Naive B cell (primary cell): ENCODE results near the gene MTNR1B. TPM values are rescaled to one million over a fixed set of nuclear protein-coding genes. Genes with fewer than 3 reads are reported as not detected.

Source experiments
- ATAC-seq, 2 donors: fragments of 150-1000 bp; cut with Tn5 transposase; 2 replicates each; pipeline ENCODE4 v1.10.0; 2021; ENCODE audit warnings: low read depth in 2 of 2, mild to moderate bottlenecking in 2 of 2, moderate library complexity in 2 of 2
- DNase-seq: peaks from one replicate; pipeline ENCODE4 v3.0.0; 2022
- H3K27ac Mint-ChIP-seq, 6 donors: one replicate each; pipeline ENCODE4 v1.8.0; 2020 to 2022; ENCODE audit warnings: mild to moderate bottlenecking in 6 of 6, mixed read lengths in 6 of 6, moderate library complexity in 5 of 6, inconsistent platforms in 2 of 6
- H3K27me3 Mint-ChIP-seq, 3 donors: one replicate each; pipeline ENCODE4 v1.8.0; 2021 to 2022; ENCODE audit warnings: mixed read lengths in 3 of 3, mild to moderate bottlenecking in 1 of 3
- H3K36me3 Mint-ChIP-seq, 2 donors: one replicate each; pipeline ENCODE4 v1.8.0; 2020 to 2022; ENCODE audit warnings: mixed read lengths in 2 of 2, inconsistent platforms in 1 of 2, mild to moderate bottlenecking in 1 of 2
- H3K4me1 Mint-ChIP-seq, 3 donors: one replicate each; pipeline ENCODE4 v1.8.0; 2020 to 2022; ENCODE audit warnings: mixed read lengths in 3 of 3, inconsistent platforms in 1 of 3, mild to moderate bottlenecking in 1 of 3, moderate library complexity in 1 of 3
- H3K4me3 Mint-ChIP-seq, 8 donors: one replicate each; pipeline ENCODE4 v1.8.0; 2020 to 2022; ENCODE audit warnings: mild to moderate bottlenecking in 8 of 8, mixed read lengths in 8 of 8, moderate library complexity in 8 of 8, inconsistent platforms in 2 of 8
- H3K9me3 Mint-ChIP-seq, 7 donors: one replicate each; pipeline ENCODE4 v1.8.0; 2020 to 2022; ENCODE audit warnings: mixed read lengths in 7 of 7, mild to moderate bottlenecking in 5 of 7, inconsistent platforms in 2 of 7, moderate library complexity in 1 of 7
- polyA plus RNA-seq, 6 donors: library from polyadenylated mRNA; unstranded; fragments of 300-500 nt; fragmentation: Illumina TruSeq; gene quantifications; one replicate each; pipeline ENCODE4 v1.2.3, GENCODE V29; 2021; ENCODE audit warnings: low read depth in 6 of 6

The MTNR1B gene
- polyA plus RNA-seq, 6 donors from 2014 or later, result not detected

DNA sequence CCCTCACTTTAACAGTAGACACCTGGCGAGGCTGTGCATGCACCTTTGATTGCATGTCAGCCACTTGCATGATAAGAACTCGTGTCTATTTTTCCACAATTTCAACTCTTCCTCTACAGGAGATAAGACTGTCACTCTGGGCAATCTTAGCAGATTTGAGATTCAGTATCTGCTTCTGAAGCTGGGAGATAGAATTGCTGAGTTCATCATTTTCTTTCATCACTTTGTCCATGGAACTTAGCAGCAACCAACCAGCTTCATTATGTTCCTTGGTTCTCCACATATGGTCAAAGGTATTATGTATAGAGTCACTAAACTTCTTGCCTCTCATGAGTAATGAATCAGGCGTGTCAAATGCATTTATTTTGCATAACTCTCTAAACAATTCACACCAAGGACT, 17.1 kb downstream of the MTNR1B start:
- H3K27ac Mint-ChIP-seq, result no peak overlapping the region
- H3K4me1 Mint-ChIP-seq, result no peaks in the 10 kb centered on the region
- ATAC-seq, result no peak
- H3K27me3 Mint-ChIP-seq, result peaks cover 0 to 5% (median 0%) of the 10 kb centered on the region in 3 donors
- no peak for DNase-seq
- H3K36me3 Mint-ChIP-seq, result no peaks in the 10 kb centered on the region
- H3K4me3 Mint-ChIP-seq, result no peak overlapping the region
- peaks cover 2 to 18% (median 9%) of the 10 kb centered on the region in 7 donors for H3K9me3 Mint-ChIP-seq

DNA sequence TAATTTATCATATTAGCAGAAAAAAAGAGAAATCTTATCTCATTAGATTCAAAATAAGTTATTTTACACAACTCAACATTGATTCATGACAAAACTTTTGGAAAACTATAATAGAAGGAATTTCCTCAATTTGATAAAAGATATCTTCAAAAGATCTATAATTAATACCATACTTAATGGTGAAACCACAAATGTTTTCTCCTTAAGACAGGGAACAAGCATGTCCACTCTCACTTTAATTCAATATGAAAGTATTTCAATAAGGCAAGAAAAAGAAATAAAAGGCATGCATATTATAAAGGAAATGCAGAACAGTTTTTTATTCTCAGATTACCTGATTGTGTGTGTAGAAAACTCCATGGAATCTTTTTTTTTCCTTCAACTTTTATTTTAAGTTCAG, 23.6 kb downstream of the MTNR1B start:
- no peaks in the 10 kb centered on the region for H3K4me1 Mint-ChIP-seq
- H3K4me3 Mint-ChIP-seq, result no peak overlapping the region
- H3K9me3 Mint-ChIP-seq, result peaks cover 2 to 18% (median 5%) of the 10 kb centered on the region in 7 donors
- peaks cover 0 to 5% (median 0%) of the 10 kb centered on the region in 3 donors for H3K27me3 Mint-ChIP-seq
- no peak overlapping the region for H3K27ac Mint-ChIP-seq
- H3K36me3 Mint-ChIP-seq, result no peaks in the 10 kb centered on the region
- DNase-seq (no peak), ATAC-seq (no peak)

DNA sequence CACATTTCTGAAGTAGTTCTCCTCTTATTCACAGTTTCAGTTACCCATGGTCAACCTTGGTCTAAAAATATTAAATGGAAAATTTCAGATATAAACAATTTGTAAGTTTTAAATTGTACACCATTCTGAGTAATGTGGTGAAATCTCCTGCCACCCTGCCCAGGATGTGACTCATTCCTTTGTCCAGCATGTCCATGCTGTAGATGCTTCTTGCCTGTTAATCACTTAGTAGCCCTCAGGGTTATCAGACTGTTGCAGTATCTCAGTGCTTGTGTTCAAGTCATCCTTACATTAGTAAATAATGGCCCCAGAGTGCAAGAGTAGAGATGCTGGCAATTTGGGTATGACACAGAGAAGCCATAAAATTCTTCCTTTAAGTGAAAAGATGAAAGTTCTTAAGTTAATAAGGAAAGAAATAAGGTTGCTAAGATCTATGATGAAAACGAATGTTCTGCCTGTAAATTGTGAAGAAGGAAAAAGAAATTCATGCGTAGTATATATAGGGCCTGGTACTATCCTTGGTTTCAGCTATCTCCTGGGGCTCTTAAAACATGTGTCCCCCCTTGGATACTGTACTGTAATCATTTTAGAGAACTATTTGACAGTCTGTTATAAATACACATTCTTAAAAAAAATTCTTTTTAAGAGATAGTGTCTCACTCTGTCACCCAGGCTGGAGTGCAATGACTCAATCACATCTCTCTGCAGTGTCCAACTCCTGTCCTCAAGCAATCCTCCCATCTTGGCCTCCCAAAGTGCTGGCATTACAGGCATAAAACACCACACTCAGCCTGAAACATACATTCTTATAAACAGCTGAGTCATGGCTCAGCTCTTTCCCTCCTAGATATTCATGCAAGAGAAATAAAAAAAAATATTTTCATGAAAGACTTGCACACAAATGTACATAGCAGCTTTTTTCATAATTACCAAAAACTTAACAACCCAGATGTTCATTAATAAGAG, 31.3 kb downstream of the MTNR1B start:
- peaks cover 0 to 9% (median 2%) of the 10 kb centered on the region in 7 donors for H3K9me3 Mint-ChIP-seq
- H3K27me3 Mint-ChIP-seq, result no peaks in the 10 kb centered on the region
- H3K36me3 Mint-ChIP-seq, result no peaks in the 10 kb centered on the region
- no peak for ATAC-seq
- no peak overlapping the region for H3K4me3 Mint-ChIP-seq
- DNase-seq, result no peak
- no peaks in the 10 kb centered on the region for H3K4me1 Mint-ChIP-seq
- no peak overlapping the region for H3K27ac Mint-ChIP-seq

DNA sequence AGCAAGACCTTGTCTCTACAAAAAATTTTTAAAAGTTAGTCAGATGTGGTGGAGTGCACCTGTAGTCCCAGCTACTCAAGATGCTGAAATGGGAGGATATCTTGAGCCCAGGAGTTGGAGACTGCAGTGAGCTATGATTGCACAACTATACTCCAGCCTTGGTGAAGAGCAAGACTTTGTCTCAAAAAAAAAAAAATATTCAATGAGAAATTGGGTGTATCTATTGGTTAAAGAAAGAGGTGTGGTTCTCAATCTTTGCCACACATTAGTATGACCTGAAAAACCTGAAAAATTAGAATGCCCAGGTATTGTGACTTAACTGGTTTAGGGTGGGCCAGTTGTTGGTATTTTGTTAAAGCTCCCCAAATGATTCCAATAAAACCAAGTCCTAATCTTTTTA, 32.4 kb downstream of the MTNR1B start:
- Mint-ChIP-seq H3K4me3 (no peak overlapping the region), H3K4me1 (no peaks in the 10 kb centered on the region), H3K27me3 (no peaks in the 10 kb centered on the region), H3K36me3 (no peaks in the 10 kb centered on the region), H3K27ac (no peak overlapping the region), H3K9me3 (peaks cover 0 to 18% (median 9%) of the 10 kb centered on the region in 7 donors)
- ATAC-seq (no peak), DNase-seq (no peak)

DNA sequence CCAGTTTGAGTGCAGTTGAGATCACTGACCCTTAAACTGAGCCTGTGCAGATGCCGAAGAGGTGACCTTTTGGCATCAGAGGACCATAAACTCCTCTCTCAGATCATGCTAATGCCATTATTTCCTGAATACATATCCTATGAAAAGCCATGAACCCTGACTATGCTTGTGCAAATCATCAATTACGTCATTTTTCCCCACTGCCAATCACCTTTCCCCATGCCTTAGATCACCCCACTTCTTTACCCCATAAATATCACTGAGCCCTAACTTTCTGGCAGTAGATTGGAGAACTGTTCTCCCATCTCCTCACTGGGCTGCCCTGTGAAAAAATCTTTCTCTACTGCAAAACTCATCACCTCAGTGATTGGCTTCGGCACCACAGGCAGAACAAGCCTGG, 32.9 kb downstream of the MTNR1B start:
- ATAC-seq, result no peak
- DNase-seq, result no peak
- Mint-ChIP-seq H3K4me3 (no peak overlapping the region), H3K27ac (no peak overlapping the region), H3K4me1 (no peaks in the 10 kb centered on the region), H3K36me3 (no peaks in the 10 kb centered on the region), H3K27me3 (no peaks in the 10 kb centered on the region), H3K9me3 (peaks cover 0 to 23% (median 9%) of the 10 kb centered on the region in 7 donors)

DNA sequence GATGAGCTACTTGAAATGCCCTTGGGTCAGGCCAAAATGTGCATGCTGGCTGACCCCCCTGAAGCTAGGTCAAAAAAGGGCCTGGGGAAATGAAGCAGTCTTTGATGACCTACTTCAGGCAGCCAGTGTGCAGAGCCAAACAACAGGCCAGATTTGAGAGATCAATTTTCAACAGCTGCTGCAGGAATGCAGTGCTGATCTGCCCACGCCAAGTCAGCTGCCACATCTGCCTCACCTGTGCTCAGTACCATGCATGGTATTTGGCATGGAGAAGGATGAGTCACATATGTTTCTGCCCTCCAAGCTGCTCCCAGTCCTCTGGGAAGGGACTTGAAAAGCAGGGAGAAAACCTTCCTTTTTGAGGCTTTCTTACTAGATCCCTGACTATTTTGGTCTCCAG, 35.8 kb downstream of the MTNR1B start:
- Mint-ChIP-seq H3K27ac (no peak overlapping the region), H3K9me3 (peaks cover 2 to 20% (median 9%) of the 10 kb centered on the region in 7 donors), H3K36me3 (no peaks in the 10 kb centered on the region), H3K4me3 (no peak overlapping the region), H3K27me3 (no peaks in the 10 kb centered on the region), H3K4me1 (no peaks in the 10 kb centered on the region)
- DNase-seq, result no peak
- ATAC-seq, result no peak

DNA sequence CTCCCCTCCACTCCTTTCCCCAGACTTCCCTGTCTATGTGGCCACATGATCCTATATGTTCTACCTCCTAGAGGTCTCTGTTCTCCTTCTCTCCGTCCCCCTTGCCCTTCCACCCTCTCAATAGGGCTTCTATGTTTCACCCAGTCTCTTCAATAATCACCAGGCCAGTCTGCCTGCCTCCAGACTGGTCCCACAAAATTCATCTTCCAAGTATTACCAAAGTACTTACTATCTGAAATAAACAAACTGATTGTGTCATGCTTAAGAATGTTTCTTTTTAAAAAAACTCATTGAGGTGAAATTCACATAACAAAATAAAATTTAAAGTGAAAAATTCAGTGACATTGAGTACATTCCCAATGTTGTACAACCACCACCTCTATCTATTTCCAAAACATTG, 44.2 kb downstream of the MTNR1B start:
- Mint-ChIP-seq H3K4me1 (no peaks in the 10 kb centered on the region), H3K27ac (no peak overlapping the region), H3K36me3 (no peaks in the 10 kb centered on the region), H3K27me3 (peaks cover 0 to 4% (median 0%) of the 10 kb centered on the region in 3 donors), H3K4me3 (no peak overlapping the region), H3K9me3 (peaks cover 1 to 16% (median 5%) of the 10 kb centered on the region in 7 donors)
- no peak for ATAC-seq
- no peak for DNase-seq

DNA sequence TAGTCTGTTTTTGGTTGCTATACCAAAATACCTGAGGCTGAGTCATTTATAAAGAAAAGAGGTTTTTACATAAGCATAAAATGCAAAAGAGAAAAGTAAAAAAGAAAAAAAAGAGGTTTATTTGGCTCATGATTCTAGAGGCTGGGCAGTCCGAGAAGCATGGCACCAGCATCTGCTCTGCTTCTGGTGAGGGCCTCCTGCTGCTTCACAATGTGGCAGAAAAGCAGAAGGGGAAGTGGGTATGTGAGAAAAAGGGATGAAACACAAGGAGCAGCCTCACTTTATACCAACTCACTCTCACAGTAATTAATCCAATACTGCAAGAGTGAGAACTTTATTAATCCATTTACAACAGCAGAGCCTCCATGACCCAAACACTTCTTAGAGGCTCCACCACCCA, 47.1 kb downstream of the MTNR1B start:
- Mint-ChIP-seq H3K36me3 (no peaks in the 10 kb centered on the region), H3K9me3 (peaks cover 1 to 16% (median 5%) of the 10 kb centered on the region in 7 donors), H3K4me1 (no peaks in the 10 kb centered on the region), H3K27me3 (peaks cover 5 to 20% (median 18%) of the 10 kb centered on the region in 3 donors), H3K27ac (no peak overlapping the region), H3K4me3 (no peak overlapping the region)
- DNase-seq (no peak), ATAC-seq (no peak)

DNA sequence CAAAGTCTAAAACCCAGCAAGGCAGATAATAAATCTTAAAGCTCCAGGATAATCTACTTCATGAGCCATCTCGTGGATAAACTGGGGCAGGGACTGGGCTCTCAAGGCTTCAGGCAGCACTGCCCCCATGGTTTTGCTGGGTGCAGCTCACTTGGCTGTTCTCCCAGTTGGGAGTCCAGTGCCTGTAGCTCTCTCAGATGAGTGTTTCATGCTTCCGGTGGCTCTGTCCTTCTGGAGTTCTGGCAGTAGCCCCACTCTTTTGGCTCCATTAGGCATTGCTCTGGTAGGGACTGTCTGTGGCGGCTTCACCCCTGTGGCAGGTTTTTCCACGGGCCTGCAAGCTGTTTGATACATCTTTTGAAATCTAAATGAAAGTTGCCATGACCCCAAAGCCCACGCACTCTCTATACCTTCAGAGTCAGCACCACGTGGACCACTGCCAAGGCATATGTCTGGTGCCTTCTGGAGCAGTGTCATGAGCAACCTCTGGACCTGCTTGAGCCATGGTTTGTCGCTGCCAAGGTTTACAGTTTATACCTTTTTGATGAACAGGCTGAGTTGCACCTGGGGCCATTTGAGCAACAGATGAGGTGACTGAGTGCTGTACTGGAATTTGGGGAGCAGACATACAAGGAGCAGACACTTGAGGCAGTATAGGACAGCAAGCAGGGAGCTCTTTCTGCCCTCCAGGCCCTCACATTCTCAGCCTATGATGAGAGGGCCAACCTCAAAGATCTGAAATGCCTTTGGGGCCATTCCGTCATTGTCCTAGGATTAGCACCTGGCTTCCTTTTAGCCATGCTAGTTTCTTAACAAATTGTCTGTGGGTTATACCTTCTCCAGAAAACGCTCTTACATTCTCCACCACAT, 48.6 kb downstream of the MTNR1B start:
- ATAC-seq (no peak), DNase-seq (no peak)
- no peak overlapping the region for H3K4me3 Mint-ChIP-seq
- H3K4me1 Mint-ChIP-seq, result no peaks in the 10 kb centered on the region
- no peak overlapping the region for H3K27ac Mint-ChIP-seq
- no peaks in the 10 kb centered on the region for H3K36me3 Mint-ChIP-seq
- H3K9me3 Mint-ChIP-seq, result peaks cover 0 to 16% (median 5%) of the 10 kb centered on the region in 7 donors
- H3K27me3 Mint-ChIP-seq, result peaks cover 6 to 20% (median 20%) of the 10 kb centered on the region in 3 donors

DNA sequence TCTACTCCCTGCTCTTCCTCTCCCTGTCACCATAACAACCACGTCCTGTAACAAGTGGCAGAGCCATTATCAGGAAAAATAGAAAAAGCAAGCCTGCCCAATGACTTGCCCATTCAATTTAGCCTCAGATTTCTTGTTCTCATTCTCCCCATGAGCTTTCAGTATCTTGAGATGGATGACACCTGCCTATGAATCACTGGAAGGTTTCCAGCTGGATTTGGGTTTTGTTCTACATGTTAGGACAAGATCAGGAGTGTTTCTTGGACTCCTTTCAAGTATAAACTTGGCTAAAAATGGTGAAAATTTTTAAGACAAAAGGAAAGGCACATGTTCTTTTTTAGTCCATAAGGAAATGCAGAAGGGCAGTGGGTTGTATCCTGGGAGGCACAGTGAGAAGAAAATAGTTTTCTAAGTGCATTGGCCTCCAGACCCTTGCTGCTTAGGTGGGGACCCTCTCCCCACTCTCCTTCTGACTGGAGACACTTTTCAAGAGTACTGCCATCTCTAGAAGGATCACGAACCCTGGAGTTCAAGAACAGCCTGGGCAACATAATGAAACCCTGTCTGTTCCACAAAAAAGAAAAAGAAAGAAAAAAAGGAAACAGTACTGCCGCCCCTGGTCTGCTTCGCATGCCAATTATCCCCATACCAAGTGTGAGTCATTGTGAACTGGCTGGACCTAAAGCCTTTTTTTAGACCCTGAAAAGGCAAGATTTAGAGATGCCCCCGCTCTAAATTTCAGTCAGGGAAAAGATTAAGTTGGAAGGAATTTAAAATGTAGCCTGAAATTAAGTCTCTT, 51.0 kb downstream of the MTNR1B start:
- DNase-seq, result no peak
- Mint-ChIP-seq H3K4me1 (no peaks in the 10 kb centered on the region), H3K9me3 (peaks cover 0 to 11% (median 3%) of the 10 kb centered on the region in 7 donors), H3K27ac (no peak overlapping the region), H3K36me3 (no peaks in the 10 kb centered on the region), H3K27me3 (peaks cover 6 to 20% (median 20%) of the 10 kb centered on the region in 3 donors), H3K4me3 (no peak overlapping the region)
- ATAC-seq, result no peak

DNA sequence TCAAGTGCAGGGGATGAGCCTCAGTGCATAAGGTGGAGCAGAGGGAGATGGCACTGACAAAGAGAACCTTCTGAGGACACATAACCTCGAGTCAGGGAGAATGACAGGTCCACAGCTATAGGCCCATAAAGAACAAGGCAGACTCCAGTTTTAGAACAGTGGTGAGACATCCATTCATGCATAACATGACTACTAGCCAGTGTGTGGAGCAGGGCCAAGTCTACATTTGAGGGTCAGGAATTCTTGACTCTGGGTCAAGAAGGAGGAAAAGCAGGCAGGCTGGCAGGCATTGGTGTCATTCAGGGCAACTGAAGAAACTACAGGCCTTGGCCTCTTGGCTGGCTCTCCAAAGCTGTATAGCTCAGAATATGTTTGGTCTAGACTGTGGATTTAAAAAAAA, 54.9 kb downstream of the MTNR1B start:
- Mint-ChIP-seq H3K4me3 (no peak overlapping the region), H3K27ac (no peak overlapping the region), H3K4me1 (no peaks in the 10 kb centered on the region), H3K27me3 (peaks cover 6 to 20% (median 13%) of the 10 kb centered on the region in 3 donors), H3K9me3 (peaks cover 0 to 4% (median 0%) of the 10 kb centered on the region in 7 donors), H3K36me3 (no peaks in the 10 kb centered on the region)
- no peak for DNase-seq
- ATAC-seq, result no peak

DNA sequence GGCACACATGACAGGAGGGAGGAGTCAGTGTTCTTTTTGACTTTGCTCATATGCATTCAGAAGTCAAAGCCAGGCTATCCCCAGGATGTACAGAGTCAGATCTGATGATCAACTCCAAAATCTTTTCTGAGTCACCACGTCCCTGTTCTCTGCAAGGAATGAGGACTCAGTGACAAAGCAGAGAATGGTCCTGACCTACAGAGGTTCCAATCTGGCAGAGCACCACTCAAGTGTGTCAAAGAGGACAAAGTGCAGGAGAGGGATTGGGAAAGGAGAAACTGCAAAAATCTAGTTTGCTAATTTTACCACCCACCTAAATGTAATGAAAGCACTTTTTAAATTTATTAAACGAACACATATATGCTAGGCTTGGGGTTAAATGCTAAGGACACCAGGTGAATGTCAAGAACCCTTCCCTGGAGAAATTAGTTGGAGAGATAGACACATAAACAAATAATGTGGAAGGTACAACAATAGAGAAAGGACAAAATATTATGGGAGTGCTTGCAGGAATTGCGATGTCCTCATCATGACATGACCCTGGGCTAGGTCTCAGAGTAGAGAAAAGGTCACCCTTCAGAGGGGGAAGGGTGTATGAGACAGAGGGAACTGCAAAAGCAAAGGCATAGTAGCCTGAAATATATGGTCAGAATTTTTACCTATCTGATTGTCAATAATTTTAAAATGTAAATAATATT, 56.3 kb downstream of the MTNR1B start:
- Mint-ChIP-seq H3K36me3 (no peaks in the 10 kb centered on the region), H3K4me3 (no peak overlapping the region), H3K9me3 (peaks cover 0 to 4% (median 0%) of the 10 kb centered on the region in 7 donors), H3K27ac (no peak overlapping the region), H3K27me3 (peaks cover 6 to 8% (median 6%) of the 10 kb centered on the region in 3 donors), H3K4me1 (no peaks in the 10 kb centered on the region)
- no peak for DNase-seq
- no peak for ATAC-seq
